HEK293 (cell line): ENCODE results near the gene SBNO2.

Experiments used
- CTCF ChIP-seq: fragments of 450-650 bp; formaldehyde crosslinking; IDR thresholded peaks from 2 replicates; pipeline ENCODE4 v1.5.1; 2016; ENCODE audit warnings: missing biosample characterization, missing genetic modification characterization
- KLF9 ChIP-seq: fragments of 450-650 bp; formaldehyde crosslinking; IDR thresholded peaks from 2 replicates; pipeline ENCODE4 v1.5.1; 2016; ENCODE audit warnings: missing biosample characterization, missing genetic modification characterization, low read depth
- ZNF175 ChIP-seq: fragments of 450-650 bp; formaldehyde crosslinking; IDR thresholded peaks from 2 replicates; pipeline ENCODE4 v1.5.1; 2016; ENCODE audit warnings: missing biosample characterization, missing genetic modification characterization
- ZNF18 ChIP-seq: fragments of 450-650 bp; formaldehyde crosslinking; IDR thresholded peaks from 2 replicates; pipeline ENCODE4 v1.5.1; 2016; ENCODE audit warnings: missing biosample characterization, missing genetic modification characterization
- ZNF239 ChIP-seq: fragments of 450-650 bp; formaldehyde crosslinking; IDR thresholded peaks from 2 replicates; pipeline ENCODE4 v1.5.1; 2016; ENCODE audit warnings: missing biosample characterization, missing genetic modification characterization
- ZNF266 ChIP-seq: fragments of 450-650 bp; formaldehyde crosslinking; IDR thresholded peaks from 2 replicates; pipeline ENCODE4 v1.5.1; 2016; ENCODE audit warnings: missing biosample characterization, missing genetic modification characterization, low read depth
- ZNF513 ChIP-seq: fragments of 450-650 bp; IDR thresholded peaks from 2 replicates; pipeline ENCODE4 v1.5.1; 2018; ENCODE audit warnings: missing biosample characterization, missing genetic modification characterization
- ZNF629 ChIP-seq: fragments of 450-650 bp; formaldehyde crosslinking; IDR thresholded peaks from 2 replicates; pipeline ENCODE4 v1.5.1; 2017; ENCODE audit warnings: missing biosample characterization, missing genetic modification characterization
- TF ChIP-seq, protein P1 (sequence below): fragments of 450-650 bp; formaldehyde crosslinking; IDR thresholded peaks from 2 replicates; pipeline ENCODE4 v1.5.1; 2016; ENCODE audit warnings: missing biosample characterization, missing genetic modification characterization

DNA sequence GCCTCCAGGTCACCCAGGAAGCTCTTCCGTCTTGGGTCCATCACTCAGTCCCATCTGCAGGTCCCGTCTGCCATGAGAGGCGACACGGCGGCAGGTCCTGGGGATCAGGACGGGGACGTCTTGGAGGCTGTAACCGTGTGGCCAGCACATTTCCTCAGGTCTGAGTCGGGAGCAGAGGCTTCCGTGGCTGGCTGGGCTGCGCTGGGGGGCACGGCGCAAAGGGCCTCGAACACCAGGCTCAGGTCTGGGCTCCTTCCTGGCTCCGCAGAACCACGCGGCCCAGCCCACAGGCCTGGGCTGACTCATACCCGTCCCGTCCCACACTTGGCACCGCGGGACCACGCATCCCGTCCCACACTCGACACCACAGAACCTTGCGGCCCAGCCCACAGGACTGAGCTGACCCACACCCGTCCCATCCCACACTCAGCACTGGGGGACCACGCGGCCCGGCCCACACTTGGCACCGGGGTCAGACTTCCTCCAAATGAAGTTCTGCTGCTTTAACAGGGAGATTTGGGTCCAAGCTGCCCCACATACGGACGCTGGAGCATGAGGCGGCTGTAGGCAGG is 30.2 kb downstream of the SBNO2 start:
- TF ChIP-seq CTCF (no peak), ZNF18 (tag by site-specific recombination) (no peak), ZNF175 (tag by site-specific recombination) (no peak), ZNF239 (tag by site-specific recombination) (no peak), KLF9 (tag by site-specific recombination) (no peak), ZNF266 (tag by site-specific recombination) (no peak), ZNF629 (tag by site-specific recombination) (no peak), ZNF513 (tag by site-specific recombination) (no peak)
- TF ChIP-seq, protein P1, sequence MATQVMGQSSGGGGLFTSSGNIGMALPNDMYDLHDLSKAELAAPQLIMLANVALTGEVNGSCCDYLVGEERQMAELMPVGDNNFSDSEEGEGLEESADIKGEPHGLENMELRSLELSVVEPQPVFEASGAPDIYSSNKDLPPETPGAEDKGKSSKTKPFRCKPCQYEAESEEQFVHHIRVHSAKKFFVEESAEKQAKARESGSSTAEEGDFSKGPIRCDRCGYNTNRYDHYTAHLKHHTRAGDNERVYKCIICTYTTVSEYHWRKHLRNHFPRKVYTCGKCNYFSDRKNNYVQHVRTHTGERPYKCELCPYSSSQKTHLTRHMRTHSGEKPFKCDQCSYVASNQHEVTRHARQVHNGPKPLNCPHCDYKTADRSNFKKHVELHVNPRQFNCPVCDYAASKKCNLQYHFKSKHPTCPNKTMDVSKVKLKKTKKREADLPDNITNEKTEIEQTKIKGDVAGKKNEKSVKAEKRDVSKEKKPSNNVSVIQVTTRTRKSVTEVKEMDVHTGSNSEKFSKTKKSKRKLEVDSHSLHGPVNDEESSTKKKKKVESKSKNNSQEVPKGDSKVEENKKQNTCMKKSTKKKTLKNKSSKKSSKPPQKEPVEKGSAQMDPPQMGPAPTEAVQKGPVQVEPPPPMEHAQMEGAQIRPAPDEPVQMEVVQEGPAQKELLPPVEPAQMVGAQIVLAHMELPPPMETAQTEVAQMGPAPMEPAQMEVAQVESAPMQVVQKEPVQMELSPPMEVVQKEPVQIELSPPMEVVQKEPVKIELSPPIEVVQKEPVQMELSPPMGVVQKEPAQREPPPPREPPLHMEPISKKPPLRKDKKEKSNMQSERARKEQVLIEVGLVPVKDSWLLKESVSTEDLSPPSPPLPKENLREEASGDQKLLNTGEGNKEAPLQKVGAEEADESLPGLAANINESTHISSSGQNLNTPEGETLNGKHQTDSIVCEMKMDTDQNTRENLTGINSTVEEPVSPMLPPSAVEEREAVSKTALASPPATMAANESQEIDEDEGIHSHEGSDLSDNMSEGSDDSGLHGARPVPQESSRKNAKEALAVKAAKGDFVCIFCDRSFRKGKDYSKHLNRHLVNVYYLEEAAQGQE (tag by site-specific recombination) = no peak
